Mucosa of stomach (tissue), 1 donor: Measurements from ENCODE around the gene FHIP1B.

Source experiments
- H3K27me3 ChIP-seq: one replicate; pipeline ENCODE4 v1.7.0; 2013; ENCODE audit warnings: mild to moderate bottlenecking, low read length; ENCODE audit not compliant: control insufficient read depth, insufficient read depth
- H3K36me3 ChIP-seq: one replicate; pipeline ENCODE4 v1.7.0; 2013; ENCODE audit warnings: low read length; ENCODE audit not compliant: control insufficient read depth, insufficient read depth
- H3K4me1 ChIP-seq: one replicate; pipeline ENCODE4 v1.7.0; 2013; ENCODE audit warnings: mild to moderate bottlenecking, low read length; ENCODE audit not compliant: control insufficient read depth, insufficient read depth
- H3K4me3 ChIP-seq: one replicate; pipeline ENCODE4 v1.7.0; 2013; ENCODE audit warnings: low read length
- H3K9ac ChIP-seq: one replicate; pipeline ENCODE4 v1.7.0; 2013; ENCODE audit warnings: mild to moderate bottlenecking, low read length, moderate library complexity
- H3K9me3 ChIP-seq: one replicate; pipeline ENCODE4 v1.7.0; 2013; ENCODE audit warnings: mild to moderate bottlenecking, low read length, moderate library complexity; ENCODE audit not compliant: control insufficient read depth
- donor health status: Pancreatic carcinoma.

FHIP1B gene

GRCh38 chr11:6210274-6210955 lies 24.0 kb downstream of the FHIP1B start:
- H3K4me1 ChIP-seq, result no peaks in the 10 kb centered on the region
- peaks cover 12% of the 10 kb centered on the region for H3K36me3 ChIP-seq
- H3K9ac ChIP-seq, result no peak overlapping the region
- no peaks in the 10 kb centered on the region for H3K9me3 ChIP-seq
- H3K27me3 ChIP-seq, result no peaks in the 10 kb centered on the region
- H3K4me3 ChIP-seq, result no peak overlapping the region

- no peaks in the 10 kb centered on the region for H3K9me3 ChIP-seq
- H3K9ac ChIP-seq, result no peak overlapping the region
- H3K4me1 ChIP-seq, result no peaks in the 10 kb centered on the region
- H3K4me3 ChIP-seq, result no peak overlapping the region
- H3K36me3 ChIP-seq, result peaks cover 12% of the 10 kb centered on the region
- H3K27me3 ChIP-seq, result no peaks in the 10 kb centered on the region
Observed at GRCh38 chr11:6209801-6210200, 24.6 kb downstream of the FHIP1B start.

- no peak overlapping the region for H3K9ac ChIP-seq
- H3K4me1 ChIP-seq, result no peaks in the 10 kb centered on the region
- H3K27me3 ChIP-seq, result no peaks in the 10 kb centered on the region
- no peaks in the 10 kb centered on the region for H3K9me3 ChIP-seq
- H3K36me3 ChIP-seq, result no peaks in the 10 kb centered on the region
- H3K4me3 ChIP-seq, result no peak overlapping the region
Observed at GRCh38 chr11:6206456-6207180, 27.8 kb downstream of the FHIP1B start.

GRCh38 chr11:6205366-6205765 lies 29.1 kb downstream of the FHIP1B start, which contains the start of gene C11orf42:
Gene C11orf42, plus strand, starts transcription at chr11:6205557. Its CDS starts 59 bp downstream, at chr11:6205616.
- Histone ChIP-seq H3K9me3 (no peaks in the 10 kb centered on the region), H3K4me1 (no peaks in the 10 kb centered on the region), H3K4me3 (no peak within 1 kb of the TSS), H3K9ac (no peak within 1 kb of the TSS), H3K36me3 (no peaks in the 10 kb centered on the region), H3K27me3 (no peaks in the 10 kb centered on the region)

GRCh38 chr11:6204706-6205105 lies 29.7 kb downstream of the FHIP1B start:
- Histone ChIP-seq H3K27me3 (no peaks in the 10 kb centered on the region), H3K9ac (no peak overlapping the region), H3K4me3 (no peak overlapping the region), H3K36me3 (no peaks in the 10 kb centered on the region), H3K9me3 (no peaks in the 10 kb centered on the region), H3K4me1 (no peaks in the 10 kb centered on the region)

GRCh38 chr11:6203327-6203726 lies 31.1 kb downstream of the FHIP1B start:
- no peak overlapping the region for H3K9ac ChIP-seq
- H3K4me1 ChIP-seq, result no peaks in the 10 kb centered on the region
- H3K4me3 ChIP-seq, result no peak overlapping the region
- no peaks in the 10 kb centered on the region for H3K9me3 ChIP-seq
- H3K36me3 ChIP-seq, result no peaks in the 10 kb centered on the region
- H3K27me3 ChIP-seq, result no peaks in the 10 kb centered on the region

- Histone ChIP-seq H3K9ac (no peak overlapping the region), H3K9me3 (no peaks in the 10 kb centered on the region), H3K27me3 (no peaks in the 10 kb centered on the region), H3K4me3 (no peak overlapping the region), H3K4me1 (no peaks in the 10 kb centered on the region), H3K36me3 (no peaks in the 10 kb centered on the region)
Observed at GRCh38 chr11:6202041-6202440, 32.4 kb downstream of the FHIP1B start.

GRCh38 chr11:6201481-6201880 lies 33.0 kb downstream of the FHIP1B start:
- Histone ChIP-seq H3K9me3 (no peaks in the 10 kb centered on the region), H3K4me1 (no peaks in the 10 kb centered on the region), H3K36me3 (no peaks in the 10 kb centered on the region), H3K27me3 (no peaks in the 10 kb centered on the region), H3K4me3 (no peak overlapping the region), H3K9ac (no peak overlapping the region)

GRCh38 chr11:6200975-6201374 lies 33.5 kb downstream of the FHIP1B start:
- H3K27me3 ChIP-seq, result no peaks in the 10 kb centered on the region
- H3K9ac ChIP-seq, result no peak overlapping the region
- no peaks in the 10 kb centered on the region for H3K4me1 ChIP-seq
- H3K36me3 ChIP-seq, result no peaks in the 10 kb centered on the region
- H3K9me3 ChIP-seq, result no peaks in the 10 kb centered on the region
- no peak overlapping the region for H3K4me3 ChIP-seq

GRCh38 chr11:6199174-6199810 lies 35.1 kb downstream of the FHIP1B start, which contains the start of gene OR52W1:
Gene OR52W1, plus strand, starts transcription at chr11:6199224. Its CDS starts 0 bp downstream, at chr11:6199224.
- no peaks in the 10 kb centered on the region for H3K9me3 ChIP-seq

GRCh38 chr11:6197466-6198200 lies 36.8 kb downstream of the FHIP1B start:
- no peaks in the 10 kb centered on the region for H3K9me3 ChIP-seq
- no peak overlapping the region for H3K4me3 ChIP-seq
- no peaks in the 10 kb centered on the region for H3K4me1 ChIP-seq
- no peak overlapping the region for H3K9ac ChIP-seq
- no peaks in the 10 kb centered on the region for H3K36me3 ChIP-seq
- H3K27me3 ChIP-seq, result no peaks in the 10 kb centered on the region

More at GRCh38 chr11:6199174-6199810, 35.1 kb downstream of the FHIP1B start, which contains the start of gene OR52W1:
- Histone ChIP-seq H3K27me3 (no peaks in the 10 kb centered on the region), H3K36me3 (no peaks in the 10 kb centered on the region), H3K9ac (no peak within 1 kb of the TSS), H3K4me1 (no peaks in the 10 kb centered on the region), H3K4me3 (no peak within 1 kb of the TSS)
